ENCODE data around the gene CHCHD6.

- TF ChIP-seq POLR2A (IDR thresholded peaks at IDR 0.05) (no peak), CTCF (IDR thresholded peaks at IDR 0.05) (no peak)
Measured at GRCh38 chr3:126768903-126769302, 64.9 kb downstream of the CHCHD6 start.
